Measurements from ENCODE around the gene PIKFYVE. TPM values are rescaled to one million over a fixed set of nuclear protein-coding genes. Genes with fewer than 3 reads are reported as not detected.

The PIKFYVE gene
- total and polyA plus RNA-seq, 4 donors, result 5.5 to 42.6 (median 19.4) TPM

GRCh38 chr2:208239770-208240493, 26.1 kb upstream of the PIKFYVE start:
- 93 to 94% methylated on average over 9 of the region's 9 CpGs for WGBS, 2 donors
- no peak overlapping the region for H3K4me3 ChIP-seq (ENCODE audit: low read length in 2 of 2)
- peaks cover 0 to 2% of the 10 kb centered on the region in 2 donors for H3K36me3 ChIP-seq (ENCODE audit: control insufficient read depth in 1 of 2, insufficient read depth in 2 of 2, low read length in 1 of 2)
- intact Hi-C loops (cut with DNase I), result no loop called here
- H3K27ac ChIP-seq (ENCODE audit: low read depth in 1 of 2, low read length in 2 of 2), result no peak overlapping the region
- H3K9me3 ChIP-seq (ENCODE audit: control insufficient read depth, low read length), result no peaks in the 10 kb centered on the region
- H3K4me1 ChIP-seq (ENCODE audit: control insufficient read depth in 1 of 2, insufficient read depth in 2 of 2, low read length in 2 of 2), result no peaks in the 10 kb centered on the region
- H3K27me3 ChIP-seq (ENCODE audit: control insufficient read depth in 1 of 2, insufficient read depth in 2 of 2, low read length in 1 of 2), result no peaks in the 10 kb centered on the region
- no peak for ATAC-seq (ENCODE audit: low FRiP score)
- no peak for DNase-seq

GRCh38 chr2:208240619-208241209, 25.3 kb upstream of the PIKFYVE start:
- ATAC-seq (ENCODE audit: low FRiP score) (no peak), DNase-seq (no peak)
- no peaks in the 10 kb centered on the region for H3K9me3 ChIP-seq (ENCODE audit: control insufficient read depth, low read length)
- 96 to 97% methylated on average over 3 of the region's 3 CpGs for WGBS, 2 donors
- H3K27ac ChIP-seq (ENCODE audit: low read depth in 1 of 2, low read length in 2 of 2), result no peak overlapping the region
- H3K36me3 ChIP-seq (ENCODE audit: control insufficient read depth in 1 of 2, insufficient read depth in 2 of 2, low read length in 1 of 2), result peaks cover 0 to 2% of the 10 kb centered on the region in 2 donors
- no peaks in the 10 kb centered on the region for H3K27me3 ChIP-seq (ENCODE audit: control insufficient read depth in 1 of 2, insufficient read depth in 2 of 2, low read length in 1 of 2)
- H3K4me3 ChIP-seq (ENCODE audit: low read length in 2 of 2), result no peak overlapping the region
- H3K4me1 ChIP-seq (ENCODE audit: control insufficient read depth in 1 of 2, insufficient read depth in 2 of 2, low read length in 2 of 2), result no peaks in the 10 kb centered on the region
- intact Hi-C loops (cut with DNase I), result no loop called here

- intact Hi-C loops (cut with DNase I), result no loop called here
- DNase-seq, result no peak
- ATAC-seq (ENCODE audit: low FRiP score), result no peak
- Histone ChIP-seq H3K9me3 (ENCODE audit: control insufficient read depth, low read length) (no peaks in the 10 kb centered on the region), H3K4me1 (ENCODE audit: control insufficient read depth in 1 of 2, insufficient read depth in 2 of 2, low read length in 2 of 2) (no peaks in the 10 kb centered on the region), H3K4me3 (ENCODE audit: low read length in 2 of 2) (no peak overlapping the region), H3K36me3 (ENCODE audit: control insufficient read depth in 1 of 2, insufficient read depth in 2 of 2, low read length in 1 of 2) (no peaks in the 10 kb centered on the region), H3K27ac (ENCODE audit: low read depth in 1 of 2, low read length in 2 of 2) (no peak overlapping the region), H3K27me3 (ENCODE audit: control insufficient read depth in 1 of 2, insufficient read depth in 2 of 2, low read length in 1 of 2) (no peaks in the 10 kb centered on the region)
These were observed 21.6 kb upstream of the PIKFYVE start for GRCh38 chr2:208244422-208244821.

GRCh38 chr2:208245746-208246145, 20.3 kb upstream of the PIKFYVE start:
- no peak for ATAC-seq (ENCODE audit: low FRiP score)
- intact Hi-C loops (cut with DNase I), result no loop called here
- no peak overlapping the region for H3K27ac ChIP-seq (ENCODE audit: low read depth in 1 of 2, low read length in 2 of 2)
- no peak overlapping the region for H3K4me3 ChIP-seq (ENCODE audit: low read length in 2 of 2)
- DNase-seq, result no peak
- 97 to 98% methylated on average over 3 of the region's 3 CpGs for WGBS, 2 donors
- no peaks in the 10 kb centered on the region for H3K27me3 ChIP-seq (ENCODE audit: control insufficient read depth in 1 of 2, insufficient read depth in 2 of 2, low read length in 1 of 2)
- H3K4me1 ChIP-seq (ENCODE audit: control insufficient read depth in 1 of 2, insufficient read depth in 2 of 2, low read length in 2 of 2), result no peaks in the 10 kb centered on the region
- no peaks in the 10 kb centered on the region for H3K36me3 ChIP-seq (ENCODE audit: control insufficient read depth in 1 of 2, insufficient read depth in 2 of 2, low read length in 1 of 2)
- no peaks in the 10 kb centered on the region for H3K9me3 ChIP-seq (ENCODE audit: control insufficient read depth, low read length)

GRCh38 chr2:208248601-208249000, 17.5 kb upstream of the PIKFYVE start:
- Histone ChIP-seq H3K4me1 (ENCODE audit: control insufficient read depth in 1 of 2, insufficient read depth in 2 of 2, low read length in 2 of 2) (no peaks in the 10 kb centered on the region), H3K36me3 (ENCODE audit: control insufficient read depth in 1 of 2, insufficient read depth in 2 of 2, low read length in 1 of 2) (no peaks in the 10 kb centered on the region), H3K27ac (ENCODE audit: low read depth in 1 of 2, low read length in 2 of 2) (no peak overlapping the region), H3K9me3 (ENCODE audit: control insufficient read depth, low read length) (no peaks in the 10 kb centered on the region), H3K27me3 (ENCODE audit: control insufficient read depth in 1 of 2, insufficient read depth in 2 of 2, low read length in 1 of 2) (no peaks in the 10 kb centered on the region), H3K4me3 (ENCODE audit: low read length in 2 of 2) (no peak overlapping the region)
- WGBS, 2 donors, result 91 to 93% methylated on average over 3 of the region's 3 CpGs
- intact Hi-C loops (cut with DNase I), result no loop called here
- ATAC-seq (ENCODE audit: low FRiP score), result no peak
- no peak for DNase-seq

- Histone ChIP-seq H3K27me3 (ENCODE audit: control insufficient read depth in 1 of 2, insufficient read depth in 2 of 2, low read length in 1 of 2) (no peaks in the 10 kb centered on the region), H3K4me1 (ENCODE audit: control insufficient read depth in 1 of 2, insufficient read depth in 2 of 2, low read length in 2 of 2) (no peaks in the 10 kb centered on the region), H3K4me3 (ENCODE audit: low read length in 2 of 2) (no peak overlapping the region), H3K27ac (ENCODE audit: low read depth in 1 of 2, low read length in 2 of 2) (no peak overlapping the region), H3K36me3 (ENCODE audit: control insufficient read depth in 1 of 2, insufficient read depth in 2 of 2, low read length in 1 of 2) (no peaks in the 10 kb centered on the region), H3K9me3 (ENCODE audit: control insufficient read depth, low read length) (no peaks in the 10 kb centered on the region)
- 96 to 97% methylated on average over 2 of the region's 2 CpGs for WGBS, 2 donors
- ATAC-seq (ENCODE audit: low FRiP score), result no peak
- intact Hi-C loops (cut with DNase I), result no loop called here
- DNase-seq, result no peak
These were observed 16.8 kb upstream of the PIKFYVE start for GRCh38 chr2:208249296-208249695.

- H3K4me3 ChIP-seq (ENCODE audit: low read length in 2 of 2), result no peak overlapping the region
These were observed 15.7 kb upstream of the PIKFYVE start for GRCh38 chr2:208250388-208250787.

GRCh38 chr2:208251098-208251497, 15.0 kb upstream of the PIKFYVE start:
- Histone ChIP-seq H3K9me3 (ENCODE audit: control insufficient read depth, low read length) (no peaks in the 10 kb centered on the region), H3K4me1 (ENCODE audit: control insufficient read depth in 1 of 2, insufficient read depth in 2 of 2, low read length in 2 of 2) (no peaks in the 10 kb centered on the region), H3K4me3 (ENCODE audit: low read length in 2 of 2) (no peak overlapping the region), H3K27me3 (ENCODE audit: control insufficient read depth in 1 of 2, insufficient read depth in 2 of 2, low read length in 1 of 2) (no peaks in the 10 kb centered on the region), H3K27ac (ENCODE audit: low read depth in 1 of 2, low read length in 2 of 2) (no peak overlapping the region), H3K36me3 (ENCODE audit: control insufficient read depth in 1 of 2, insufficient read depth in 2 of 2, low read length in 1 of 2) (no peaks in the 10 kb centered on the region)
- intact Hi-C loops (cut with DNase I), result loop anchor here in 1 of 2 donors (10.0 kb wide), 1 partner anchor 76 kb away; no protein-coding TSS in a partner anchor
- ATAC-seq (ENCODE audit: low FRiP score) (no peak), DNase-seq (no peak)
- WGBS, 2 donors, result 92 to 93% methylated on average over 4 of the region's 4 CpGs

More at GRCh38 chr2:208250388-208250787, 15.7 kb upstream of the PIKFYVE start:
- DNase-seq, result no peak
- intact Hi-C loops (cut with DNase I), result loop anchor here in 1 of 2 donors (10.0 kb wide), 1 partner anchor 76 kb away; no protein-coding TSS in a partner anchor
- Histone ChIP-seq H3K4me1 (ENCODE audit: control insufficient read depth in 1 of 2, insufficient read depth in 2 of 2, low read length in 2 of 2) (no peaks in the 10 kb centered on the region), H3K27ac (ENCODE audit: low read depth in 1 of 2, low read length in 2 of 2) (no peak overlapping the region), H3K27me3 (ENCODE audit: control insufficient read depth in 1 of 2, insufficient read depth in 2 of 2, low read length in 1 of 2) (no peaks in the 10 kb centered on the region), H3K36me3 (ENCODE audit: control insufficient read depth in 1 of 2, insufficient read depth in 2 of 2, low read length in 1 of 2) (no peaks in the 10 kb centered on the region), H3K9me3 (ENCODE audit: control insufficient read depth, low read length) (no peaks in the 10 kb centered on the region)
- ATAC-seq (ENCODE audit: low FRiP score), result no peak
- 54 to 56% methylated on average over 2 of the region's 2 CpGs for WGBS, 2 donors
